ENCODE measurements around the gene DTX1.
A peak's percentile ranks its signal among the peaks of the same experiment; 100 is the strongest.

DTX1 gene

DNA sequence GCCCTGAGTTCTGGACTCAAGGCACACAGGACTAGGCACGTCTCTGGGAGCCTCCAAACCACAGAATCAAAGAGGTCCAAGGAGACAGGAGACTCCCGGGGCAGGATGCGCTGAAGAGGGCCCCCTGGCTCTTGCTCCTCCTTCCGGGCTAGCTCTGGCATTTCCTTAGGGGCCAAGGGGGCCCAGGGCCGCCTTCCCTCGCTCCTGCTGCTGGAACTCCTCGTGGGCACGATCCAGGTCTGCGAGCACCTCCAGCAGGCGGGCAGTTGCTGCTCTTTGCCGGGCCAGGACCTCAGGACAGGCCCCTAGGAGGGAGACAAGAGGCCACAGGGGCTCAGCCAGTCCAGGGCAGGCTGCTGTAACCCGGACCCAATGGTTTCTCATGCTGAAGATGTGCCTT, 43.2 kb downstream of the DTX1 start:
- DNase-seq (ENCODE audit: low spot score) (no peak), ATAC-seq (ENCODE audit: low read depth) (no peak)
- TF ChIP-seq, protein P1, sequence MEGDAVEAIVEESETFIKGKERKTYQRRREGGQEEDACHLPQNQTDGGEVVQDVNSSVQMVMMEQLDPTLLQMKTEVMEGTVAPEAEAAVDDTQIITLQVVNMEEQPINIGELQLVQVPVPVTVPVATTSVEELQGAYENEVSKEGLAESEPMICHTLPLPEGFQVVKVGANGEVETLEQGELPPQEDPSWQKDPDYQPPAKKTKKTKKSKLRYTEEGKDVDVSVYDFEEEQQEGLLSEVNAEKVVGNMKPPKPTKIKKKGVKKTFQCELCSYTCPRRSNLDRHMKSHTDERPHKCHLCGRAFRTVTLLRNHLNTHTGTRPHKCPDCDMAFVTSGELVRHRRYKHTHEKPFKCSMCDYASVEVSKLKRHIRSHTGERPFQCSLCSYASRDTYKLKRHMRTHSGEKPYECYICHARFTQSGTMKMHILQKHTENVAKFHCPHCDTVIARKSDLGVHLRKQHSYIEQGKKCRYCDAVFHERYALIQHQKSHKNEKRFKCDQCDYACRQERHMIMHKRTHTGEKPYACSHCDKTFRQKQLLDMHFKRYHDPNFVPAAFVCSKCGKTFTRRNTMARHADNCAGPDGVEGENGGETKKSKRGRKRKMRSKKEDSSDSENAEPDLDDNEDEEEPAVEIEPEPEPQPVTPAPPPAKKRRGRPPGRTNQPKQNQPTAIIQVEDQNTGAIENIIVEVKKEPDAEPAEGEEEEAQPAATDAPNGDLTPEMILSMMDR (IDR thresholded peaks at IDR 0.05; ENCODE audit: poor library complexity, severe bottlenecking), result no peak
- Histone ChIP-seq H3K4me3 (ENCODE audit: severe bottlenecking) (no peak overlapping the region), H3K9me3 (ENCODE audit: severe bottlenecking) (no peaks in the 10 kb centered on the region), H3K4me1 (ENCODE audit: insufficient read depth, poor library complexity, severe bottlenecking) (no peaks in the 10 kb centered on the region), H3K36me3 (ENCODE audit: low read depth) (no peaks in the 10 kb centered on the region), H3K27me3 (ENCODE audit: insufficient read depth, poor library complexity, severe bottlenecking) (no peaks in the 10 kb centered on the region), H3K27ac (ENCODE audit: poor library complexity, severe bottlenecking) (no peak overlapping the region)

DNA sequence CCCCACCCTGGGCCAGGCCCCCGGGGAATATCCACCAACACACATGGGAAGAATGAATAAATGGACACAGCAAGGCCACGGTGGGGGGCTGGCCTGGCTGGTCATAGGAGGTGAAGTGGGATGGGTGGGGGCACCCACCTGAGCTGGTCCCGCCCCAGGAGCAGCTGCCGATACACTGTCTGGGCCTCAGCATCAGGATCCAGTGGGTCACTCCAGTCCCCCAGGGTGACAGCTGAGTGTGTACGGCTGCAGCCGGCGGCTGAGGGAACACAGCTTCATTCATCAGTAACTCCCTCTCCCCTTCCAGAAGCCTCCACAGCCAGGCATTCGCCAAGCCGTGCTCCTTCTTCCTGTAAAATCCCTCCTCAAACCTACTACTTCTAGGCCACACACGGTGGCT, 45.2 kb downstream of the DTX1 start:
- Histone ChIP-seq H3K27me3 (ENCODE audit: insufficient read depth, poor library complexity, severe bottlenecking) (no peaks in the 10 kb centered on the region), H3K4me1 (ENCODE audit: insufficient read depth, poor library complexity, severe bottlenecking) (no peaks in the 10 kb centered on the region), H3K36me3 (ENCODE audit: low read depth) (no peaks in the 10 kb centered on the region), H3K27ac (ENCODE audit: poor library complexity, severe bottlenecking) (no peak overlapping the region), H3K4me3 (ENCODE audit: severe bottlenecking) (no peak overlapping the region), H3K9me3 (ENCODE audit: severe bottlenecking) (no peaks in the 10 kb centered on the region)
- no peak for DNase-seq (ENCODE audit: low spot score)
- no peak for ATAC-seq (ENCODE audit: low read depth)
- TF ChIP-seq, protein P1 (IDR thresholded peaks at IDR 0.05; ENCODE audit: poor library complexity, severe bottlenecking), result no peak

DNA sequence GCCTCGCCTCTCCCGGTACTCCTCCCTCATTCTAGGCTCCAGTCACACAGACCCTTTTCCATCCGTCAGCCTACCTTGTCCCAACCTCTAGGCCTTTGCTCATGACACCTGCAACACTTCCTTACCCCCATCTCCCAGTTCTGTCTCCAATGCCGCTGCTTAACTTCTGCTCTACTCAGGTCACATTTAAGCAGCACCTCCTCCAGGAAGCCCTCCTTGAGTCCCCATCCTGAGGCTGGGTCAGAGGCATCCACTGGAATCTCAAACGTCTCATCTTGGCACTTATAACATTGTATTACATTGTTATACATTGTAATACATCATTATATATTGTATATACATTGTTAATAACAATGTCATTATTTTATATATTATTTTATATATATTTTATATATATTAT, 46.3 kb downstream of the DTX1 start:
- Histone ChIP-seq H3K4me1 (ENCODE audit: insufficient read depth, poor library complexity, severe bottlenecking) (no peaks in the 10 kb centered on the region), H3K4me3 (ENCODE audit: severe bottlenecking) (no peak overlapping the region), H3K27ac (ENCODE audit: poor library complexity, severe bottlenecking) (no peak overlapping the region), H3K36me3 (ENCODE audit: low read depth) (no peaks in the 10 kb centered on the region), H3K27me3 (ENCODE audit: insufficient read depth, poor library complexity, severe bottlenecking) (no peaks in the 10 kb centered on the region), H3K9me3 (ENCODE audit: severe bottlenecking) (no peaks in the 10 kb centered on the region)
- ATAC-seq (ENCODE audit: low read depth) (no peak), DNase-seq (ENCODE audit: low spot score) (no peak)
- TF ChIP-seq, protein P1 (IDR thresholded peaks at IDR 0.05; ENCODE audit: poor library complexity, severe bottlenecking), result no peak

DNA sequence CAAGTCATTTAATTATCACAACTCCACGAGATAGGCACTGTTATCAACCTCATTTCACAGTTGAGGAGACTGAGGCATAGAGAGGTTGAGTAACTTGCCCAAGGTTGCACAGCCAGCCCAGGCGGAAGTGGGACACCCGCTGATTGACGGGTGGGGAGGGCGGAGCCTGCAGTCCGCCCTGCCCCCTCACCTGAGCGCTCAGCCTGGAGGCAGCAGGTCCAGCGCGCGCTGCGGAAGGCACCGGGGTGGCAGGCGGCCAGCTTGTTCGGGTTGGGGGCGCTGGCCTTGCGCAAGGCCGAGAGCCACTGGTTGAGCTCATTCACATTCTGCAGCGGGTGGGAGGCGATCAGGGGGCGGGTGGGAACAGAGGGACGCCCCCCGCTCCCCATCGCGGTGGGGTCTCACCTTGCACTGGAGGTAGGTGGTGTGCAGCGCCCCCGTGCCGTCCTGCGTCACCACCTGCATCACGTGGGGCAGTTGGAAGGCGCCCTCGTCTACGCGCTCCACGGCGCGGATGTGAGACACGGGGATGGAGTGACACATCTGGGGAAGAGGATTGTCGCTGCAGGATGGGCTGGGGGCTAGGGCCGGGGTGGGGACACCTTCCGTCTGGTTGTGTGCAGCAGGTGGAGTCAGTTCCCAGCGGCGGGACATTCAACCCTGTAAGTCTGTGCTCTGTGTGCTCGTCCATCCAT, 47.4 kb downstream of the DTX1 start:
- H3K36me3 ChIP-seq (ENCODE audit: low read depth), result no peaks in the 10 kb centered on the region
- no peaks in the 10 kb centered on the region for H3K9me3 ChIP-seq (ENCODE audit: severe bottlenecking)
- TF ChIP-seq, protein P1 (IDR thresholded peaks at IDR 0.05; ENCODE audit: poor library complexity, severe bottlenecking), result no peak
- H3K4me3 ChIP-seq (ENCODE audit: severe bottlenecking), result no peak overlapping the region
- DNase-seq (ENCODE audit: low spot score) (no peak), ATAC-seq (ENCODE audit: low read depth) (peak; percentile 71)
- H3K27me3 ChIP-seq (ENCODE audit: insufficient read depth, poor library complexity, severe bottlenecking), result no peaks in the 10 kb centered on the region
- no peak overlapping the region for H3K27ac ChIP-seq (ENCODE audit: poor library complexity, severe bottlenecking)
- no peaks in the 10 kb centered on the region for H3K4me1 ChIP-seq (ENCODE audit: insufficient read depth, poor library complexity, severe bottlenecking)

DNA sequence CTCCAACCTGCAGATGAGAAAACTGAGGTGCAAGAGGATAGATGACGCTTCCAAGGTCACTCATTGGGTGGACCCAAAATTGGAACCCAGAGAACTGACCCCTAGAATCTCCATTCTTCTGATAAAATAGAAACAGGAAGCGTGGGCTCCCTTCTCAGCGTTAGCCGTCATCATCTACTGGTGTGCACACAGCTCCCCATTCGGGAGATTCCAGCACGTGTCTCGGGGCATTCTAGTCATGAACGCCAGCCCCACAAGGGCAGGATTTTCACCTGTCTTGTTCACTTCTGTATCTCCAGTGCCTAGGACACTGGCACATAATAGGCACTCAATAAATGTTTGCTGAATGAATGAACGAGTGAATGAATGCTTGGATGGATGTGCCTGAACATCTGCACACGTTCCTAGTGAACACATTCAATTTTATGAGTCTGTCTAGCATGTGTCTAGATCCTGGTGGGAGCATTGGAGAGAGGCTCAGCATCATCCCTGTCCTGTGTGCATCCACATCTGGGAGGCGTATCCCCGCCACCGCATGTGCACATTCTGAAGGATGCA, 48.5 kb downstream of the DTX1 start:
- no peak for ATAC-seq (ENCODE audit: low read depth)
- no peaks in the 10 kb centered on the region for H3K4me1 ChIP-seq (ENCODE audit: insufficient read depth, poor library complexity, severe bottlenecking)
- H3K36me3 ChIP-seq (ENCODE audit: low read depth), result no peaks in the 10 kb centered on the region

More for the DNA sequence above, 48.5 kb downstream of the DTX1 start:
- Histone ChIP-seq H3K27ac (ENCODE audit: poor library complexity, severe bottlenecking) (no peak overlapping the region), H3K4me3 (ENCODE audit: severe bottlenecking) (no peak overlapping the region), H3K9me3 (ENCODE audit: severe bottlenecking) (no peaks in the 10 kb centered on the region), H3K27me3 (ENCODE audit: insufficient read depth, poor library complexity, severe bottlenecking) (no peaks in the 10 kb centered on the region)
- TF ChIP-seq, protein P1 (IDR thresholded peaks at IDR 0.05; ENCODE audit: poor library complexity, severe bottlenecking), result no peak
- DNase-seq (ENCODE audit: low spot score), result no peak
